ENCODE data around the gene RALGPS1. TPM values are rescaled to one million over a fixed set of nuclear protein-coding genes. Genes with fewer than 3 reads are reported as not detected.
"Not testable (repeated sequence)": the region's sequence is repeated elsewhere in the genome, so short reads cannot be mapped to it uniquely, and the experiment has no call there.

The RALGPS1 gene
- total and polyA plus RNA-seq, 4 donors = 34.4 to 80.9 (median 73.2) TPM

DNA sequence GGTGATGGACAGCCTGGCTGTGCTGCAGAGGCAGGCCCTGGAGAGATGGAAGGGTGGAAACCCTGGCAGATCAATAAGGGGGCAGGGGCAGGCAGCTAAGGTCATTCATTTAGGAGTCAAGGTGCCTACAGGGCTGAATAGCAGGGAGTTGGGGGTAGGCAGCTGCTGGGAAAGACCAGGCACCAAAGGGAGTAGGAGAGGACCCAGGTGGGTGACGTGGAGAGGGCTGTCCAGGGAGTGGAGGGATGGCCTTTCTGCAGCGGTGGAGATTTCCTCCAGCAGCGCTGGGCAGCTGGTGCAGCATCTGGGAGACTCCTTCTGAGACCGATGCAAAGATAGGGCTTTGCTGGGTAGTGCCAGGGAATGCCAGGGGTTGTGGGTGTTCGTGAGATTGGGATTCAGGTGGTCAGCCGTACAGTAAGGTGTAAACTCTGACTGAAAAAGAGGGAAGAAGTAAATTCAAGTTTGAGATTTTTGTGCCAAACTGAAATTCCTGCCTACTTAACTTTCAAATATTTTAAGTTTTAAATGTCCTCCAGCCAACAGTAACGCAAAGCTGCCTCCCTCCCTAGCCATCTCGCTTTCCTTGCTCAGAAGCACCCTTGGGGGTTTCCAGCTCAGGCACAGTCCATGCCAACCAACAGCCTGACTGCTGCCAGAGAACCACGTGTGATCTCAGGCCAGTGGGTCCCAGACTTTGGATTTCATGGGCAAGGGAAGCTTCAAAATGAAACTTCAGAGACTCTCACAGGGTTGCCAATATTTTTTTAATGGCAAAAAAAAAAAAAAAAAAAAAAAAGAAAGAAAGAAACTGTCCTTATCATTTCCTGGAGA, 226.5 kb downstream of the RALGPS1 start:
- Histone ChIP-seq H3K9me3 (ENCODE audit: control insufficient read depth, insufficient read depth, low read length) (no peaks in the 10 kb centered on the region), H3K4me1 (ENCODE audit: control insufficient read depth, insufficient read depth, low read length) (peaks cover 19% of the 10 kb centered on the region), H3K36me3 (ENCODE audit: control insufficient read depth, insufficient read depth, low read length) (no peaks in the 10 kb centered on the region), H3K27me3 (ENCODE audit: control insufficient read depth, insufficient read depth, low read length) (no peaks in the 10 kb centered on the region), H3K4me3 (ENCODE audit: low read depth, low read length) (no peak overlapping the region), H3K27ac (ENCODE audit: low read depth, low read length) (no peak overlapping the region)
- 66% methylated on average over 5 of the region's 9 CpGs for WGBS (ENCODE audit: insufficient coverage)
- no peak for DNase-seq (ENCODE audit: low read depth in 4 of 6, low spot score in 6 of 6)

DNA sequence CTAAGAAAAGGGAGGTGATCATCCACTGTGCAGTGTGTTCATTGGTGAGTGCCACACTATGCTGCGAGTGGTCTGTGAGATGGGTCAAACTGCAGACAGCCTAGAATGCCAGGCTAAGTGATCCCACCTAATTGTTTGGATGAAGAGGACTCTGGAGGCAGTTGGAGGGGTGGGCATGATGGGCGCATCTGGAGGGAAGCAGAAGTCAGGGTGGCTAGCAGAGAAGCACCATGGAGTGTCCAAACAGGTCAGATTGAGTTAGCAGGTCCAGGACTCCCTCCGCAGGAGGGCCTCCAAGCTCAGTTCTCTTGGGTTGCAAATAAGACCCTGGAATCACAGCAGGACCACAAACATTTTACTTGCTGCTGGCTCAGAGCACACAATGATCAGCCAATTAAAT, 227.7 kb downstream of the RALGPS1 start:
- no peak overlapping the region for H3K27ac ChIP-seq (ENCODE audit: low read depth, low read length)
- WGBS (ENCODE audit: insufficient coverage) = 93% methylated on average over 3 of the region's 3 CpGs
- no peak overlapping the region for H3K4me3 ChIP-seq (ENCODE audit: low read depth, low read length)
- H3K9me3 ChIP-seq (ENCODE audit: control insufficient read depth, insufficient read depth, low read length) = no peaks in the 10 kb centered on the region
- no peaks in the 10 kb centered on the region for H3K36me3 ChIP-seq (ENCODE audit: control insufficient read depth, insufficient read depth, low read length)
- H3K4me1 ChIP-seq (ENCODE audit: control insufficient read depth, insufficient read depth, low read length) = peaks cover 10% of the 10 kb centered on the region
- H3K27me3 ChIP-seq (ENCODE audit: control insufficient read depth, insufficient read depth, low read length) = no peaks in the 10 kb centered on the region
- DNase-seq (ENCODE audit: low read depth in 4 of 6, low spot score in 6 of 6) = no peak

DNA sequence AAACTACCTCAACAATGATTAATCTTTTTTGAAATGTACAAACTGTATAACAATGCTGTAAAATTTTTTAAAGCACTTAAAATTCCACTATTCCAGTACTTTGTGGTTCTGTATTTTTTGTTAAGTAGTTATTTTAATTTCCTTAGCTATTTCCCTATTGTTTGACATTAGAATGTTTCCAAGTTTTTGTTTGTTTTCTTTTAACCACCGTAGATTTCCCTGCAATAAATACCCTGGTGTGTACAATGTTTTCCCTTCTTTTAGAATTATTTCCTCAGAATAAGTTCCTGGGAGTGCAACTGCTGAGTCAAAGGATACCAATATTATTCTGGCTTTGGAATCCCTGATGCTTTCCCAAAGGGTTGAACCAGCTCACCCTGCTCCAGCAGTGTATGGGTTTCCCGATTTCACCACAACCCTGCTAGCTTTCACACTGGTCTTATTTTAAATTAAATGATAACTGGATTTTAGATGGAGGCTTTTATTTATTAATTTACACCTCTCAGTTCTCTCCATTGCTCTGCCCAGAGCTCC, 228.4 kb downstream of the RALGPS1 start:
- no CpG with 5 or more reads among the region's 2 CpGs for WGBS (ENCODE audit: insufficient coverage)

GRCh38 chr9:127143920-127144465, 229.4 kb downstream of the RALGPS1 start:
- no peak for DNase-seq (ENCODE audit: low read depth in 4 of 6, low spot score in 6 of 6)
- Histone ChIP-seq H3K9me3 (ENCODE audit: control insufficient read depth, insufficient read depth, low read length) (no peaks in the 10 kb centered on the region), H3K36me3 (ENCODE audit: control insufficient read depth, insufficient read depth, low read length) (no peaks in the 10 kb centered on the region), H3K4me1 (ENCODE audit: control insufficient read depth, insufficient read depth, low read length) (peaks cover 6% of the 10 kb centered on the region), H3K4me3 (ENCODE audit: low read depth, low read length) (no peak overlapping the region), H3K27ac (ENCODE audit: low read depth, low read length) (no peak overlapping the region), H3K27me3 (ENCODE audit: control insufficient read depth, insufficient read depth, low read length) (no peaks in the 10 kb centered on the region)
- 88% methylated on average over 5 of the region's 8 CpGs for WGBS (ENCODE audit: insufficient coverage)

More for the DNA sequence above, 228.4 kb downstream of the RALGPS1 start:
- Histone ChIP-seq H3K36me3 (ENCODE audit: control insufficient read depth, insufficient read depth, low read length) (no peaks in the 10 kb centered on the region), H3K4me3 (ENCODE audit: low read depth, low read length) (no peak overlapping the region), H3K27ac (ENCODE audit: low read depth, low read length) (no peak overlapping the region), H3K9me3 (ENCODE audit: control insufficient read depth, insufficient read depth, low read length) (no peaks in the 10 kb centered on the region), H3K4me1 (ENCODE audit: control insufficient read depth, insufficient read depth, low read length) (peaks cover 6% of the 10 kb centered on the region), H3K27me3 (ENCODE audit: control insufficient read depth, insufficient read depth, low read length) (no peaks in the 10 kb centered on the region)
- no peak for DNase-seq (ENCODE audit: low read depth in 4 of 6, low spot score in 6 of 6)

- Histone ChIP-seq H3K27me3 (ENCODE audit: control insufficient read depth, insufficient read depth, low read length) (no peaks in the 10 kb centered on the region), H3K4me3 (ENCODE audit: low read depth, low read length) (no peak overlapping the region), H3K27ac (ENCODE audit: low read depth, low read length) (no peak overlapping the region), H3K36me3 (ENCODE audit: control insufficient read depth, insufficient read depth, low read length) (no peaks in the 10 kb centered on the region), H3K4me1 (ENCODE audit: control insufficient read depth, insufficient read depth, low read length) (peaks cover 6% of the 10 kb centered on the region), H3K9me3 (ENCODE audit: control insufficient read depth, insufficient read depth, low read length) (no peaks in the 10 kb centered on the region)
- 73% methylated on average over 5 of the region's 8 CpGs for WGBS (ENCODE audit: insufficient coverage)
- no peak for DNase-seq (ENCODE audit: low read depth in 4 of 6, low spot score in 6 of 6)
Measured at GRCh38 chr9:127144670-127145445, 230.3 kb downstream of the RALGPS1 start.

DNA sequence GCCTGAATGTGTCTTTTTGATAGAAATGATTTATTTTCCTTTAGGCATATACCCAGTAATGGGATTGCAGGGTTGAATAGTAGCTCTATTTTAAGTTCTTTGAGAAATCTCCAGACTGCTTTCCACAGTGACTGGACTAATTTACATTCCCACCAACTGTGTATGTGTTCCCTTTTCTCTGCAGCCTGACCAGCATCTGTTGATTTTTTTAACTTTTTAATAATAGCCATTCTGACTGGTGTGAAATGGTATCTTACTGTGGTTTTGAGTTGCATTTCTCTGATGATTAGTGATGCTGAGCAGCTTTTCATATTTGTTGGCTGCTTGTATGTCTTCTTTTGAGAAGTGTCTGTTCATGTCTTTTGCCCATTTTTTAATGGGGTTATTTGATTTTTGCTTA, 232.3 kb downstream of the RALGPS1 start:
- H3K27me3 ChIP-seq (ENCODE audit: control insufficient read depth, insufficient read depth, low read length); H3K4me1 ChIP-seq (ENCODE audit: control insufficient read depth, insufficient read depth, low read length); DNase-seq (ENCODE audit: low read depth in 4 of 6, low spot score in 6 of 6); H3K9me3 ChIP-seq (ENCODE audit: control insufficient read depth, insufficient read depth, low read length); H3K27ac ChIP-seq (ENCODE audit: low read depth, low read length); H3K36me3 ChIP-seq (ENCODE audit: control insufficient read depth, insufficient read depth, low read length); H3K4me3 ChIP-seq (ENCODE audit: low read depth, low read length): not testable (repeated sequence)

- H3K4me3 ChIP-seq (ENCODE audit: low read depth, low read length) = no peak overlapping the region
- no CpG with 5 or more reads among the region's 2 CpGs for WGBS (ENCODE audit: insufficient coverage)
- no peaks in the 10 kb centered on the region for H3K9me3 ChIP-seq (ENCODE audit: control insufficient read depth, insufficient read depth, low read length)
- no peaks in the 10 kb centered on the region for H3K27me3 ChIP-seq (ENCODE audit: control insufficient read depth, insufficient read depth, low read length)
- H3K27ac ChIP-seq (ENCODE audit: low read depth, low read length) = no peak overlapping the region
- no peaks in the 10 kb centered on the region for H3K36me3 ChIP-seq (ENCODE audit: control insufficient read depth, insufficient read depth, low read length)
- H3K4me1 ChIP-seq (ENCODE audit: control insufficient read depth, insufficient read depth, low read length) = no peaks in the 10 kb centered on the region
- no peak for DNase-seq (ENCODE audit: low read depth in 4 of 6, low spot score in 6 of 6)
Measured at GRCh38 chr9:127147251-127147650, 232.7 kb downstream of the RALGPS1 start.

DNA sequence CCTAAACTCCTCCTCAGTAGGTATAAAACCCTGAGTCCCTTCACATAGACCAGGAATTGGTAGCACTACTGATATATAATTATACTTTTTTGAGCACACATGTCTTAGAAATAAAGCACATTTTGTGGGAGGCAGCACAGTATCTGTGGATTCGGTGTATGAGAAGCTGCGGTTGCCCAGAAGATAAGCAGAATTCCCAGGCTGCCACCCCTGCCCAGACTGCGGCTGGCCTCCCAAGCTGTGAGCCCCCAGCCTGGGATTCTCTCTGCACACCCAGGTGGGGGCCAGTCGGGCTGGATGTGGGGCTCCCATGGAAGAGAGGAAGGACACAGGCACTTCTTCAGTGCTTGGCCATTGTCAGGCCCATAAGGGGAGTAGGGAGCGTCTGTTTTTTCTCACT, 233.4 kb downstream of the RALGPS1 start:
- Histone ChIP-seq H3K36me3 (ENCODE audit: control insufficient read depth, insufficient read depth, low read length) (no peaks in the 10 kb centered on the region), H3K9me3 (ENCODE audit: control insufficient read depth, insufficient read depth, low read length) (no peaks in the 10 kb centered on the region), H3K4me3 (ENCODE audit: low read depth, low read length) (no peak overlapping the region), H3K4me1 (ENCODE audit: control insufficient read depth, insufficient read depth, low read length) (no peaks in the 10 kb centered on the region), H3K27me3 (ENCODE audit: control insufficient read depth, insufficient read depth, low read length) (no peaks in the 10 kb centered on the region), H3K27ac (ENCODE audit: low read depth, low read length) (no peak overlapping the region)
- WGBS (ENCODE audit: insufficient coverage) = 92% methylated on average over 5 of the region's 5 CpGs
- DNase-seq (ENCODE audit: low read depth in 4 of 6, low spot score in 6 of 6) = no peak

- no peaks in the 10 kb centered on the region for H3K9me3 ChIP-seq (ENCODE audit: control insufficient read depth, insufficient read depth, low read length)
- H3K27me3 ChIP-seq (ENCODE audit: control insufficient read depth, insufficient read depth, low read length) = no peaks in the 10 kb centered on the region
- H3K4me3 ChIP-seq (ENCODE audit: low read depth, low read length) = no peak overlapping the region
- H3K27ac ChIP-seq (ENCODE audit: low read depth, low read length) = no peak overlapping the region
- no peak for DNase-seq (ENCODE audit: low read depth in 4 of 6, low spot score in 6 of 6)
- peaks cover 7% of the 10 kb centered on the region for H3K4me1 ChIP-seq (ENCODE audit: control insufficient read depth, insufficient read depth, low read length)
- H3K36me3 ChIP-seq (ENCODE audit: control insufficient read depth, insufficient read depth, low read length) = no peaks in the 10 kb centered on the region
- 98% methylated on average over 7 of the region's 7 CpGs for WGBS (ENCODE audit: insufficient coverage)
Measured at GRCh38 chr9:127149010-127149409, 234.4 kb downstream of the RALGPS1 start.

Data from spinal cord (tissue), 10 donors.